ENCODE results near the gene ALPI. TPM values are rescaled to one million over a fixed set of nuclear protein-coding genes. Genes with fewer than 3 reads are reported as not detected.

The ALPI gene
- total and polyA plus RNA-seq, 2 donors (not counting 3 experiments of a cell fraction or from before 2014, with no cell fraction given), result not detected

DNA sequence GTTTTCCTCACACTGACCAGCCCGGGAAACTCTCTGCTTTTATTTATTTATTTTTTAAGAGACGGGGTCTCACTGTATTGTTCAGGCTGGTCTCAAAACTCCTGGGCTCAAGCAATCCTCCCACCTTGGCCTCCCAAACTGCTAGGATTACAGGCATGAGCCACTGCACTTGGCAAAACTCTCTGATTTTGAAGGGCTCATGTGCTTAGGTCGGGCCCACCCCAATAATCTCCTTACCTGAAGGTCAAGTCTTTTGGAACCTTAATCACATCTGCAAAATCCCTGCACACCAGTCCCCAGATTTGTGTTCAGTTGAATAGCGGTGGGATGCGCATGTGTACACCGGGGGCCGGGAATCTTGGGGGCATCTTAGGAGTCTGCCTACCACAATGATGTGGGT, 39.3 kb downstream of the ALPI start:
- Histone ChIP-seq H3K4me1 (ENCODE audit: control insufficient read depth, extremely low read depth, insufficient read depth, low read length) (no peaks in the 10 kb centered on the region), H3K9me1 (replicated peaks; ENCODE audit: control insufficient read depth, extremely low read depth, insufficient read depth, low read length) (no peaks in the 10 kb centered on the region), H3K4me3 (replicated peaks in 1 of 3; ENCODE audit: insufficient read depth in 1 of 3, low read depth in 1 of 3, low read length in 3 of 3) (no peak overlapping the region), H3K27ac (ENCODE audit: insufficient read depth, low read depth, low read length) (no peak overlapping the region), H2AFZ (ENCODE audit: low read depth, low read length) (no peak overlapping the region), H3K79me2 (ENCODE audit: control insufficient read depth, insufficient read depth, low read length) (no peaks in the 10 kb centered on the region), H4K20me1 (replicated peaks; ENCODE audit: control insufficient read depth, extremely low read depth, insufficient read depth, low read length) (no peaks in the 10 kb centered on the region), H3K4me2 (ENCODE audit: insufficient read depth, low read length) (no peak overlapping the region), H3K27me3 (ENCODE audit: control insufficient read depth in 2 of 2, insufficient read depth in 2 of 2, low read length in 2 of 2) (peaks cover 0 to 2% of the 10 kb centered on the region in 2 experiments), H3K36me3 (ENCODE audit: control insufficient read depth in 2 of 2, extremely low read depth in 1 of 2, insufficient read depth in 2 of 2, low read length in 2 of 2) (no peaks in the 10 kb centered on the region), H3K9ac (replicated peaks; ENCODE audit: extremely low read depth, insufficient read depth, low read length) (no peak overlapping the region), H3K9me3 (replicated peaks; ENCODE audit: control insufficient read depth, insufficient read depth, low read length) (no peaks in the 10 kb centered on the region)
- FAIRE-seq (no peak), DNase-seq (ENCODE audit: low read depth, low spot score) (no peak)
- POLR2A ChIA-PET, result no interaction called here
- TF ChIP-seq FOS (IDR thresholded peaks at IDR 0.05; ENCODE audit: borderline replicate concordance, insufficient read depth, low read length), result no peak
- TF ChIP-seq, protein P1, sequence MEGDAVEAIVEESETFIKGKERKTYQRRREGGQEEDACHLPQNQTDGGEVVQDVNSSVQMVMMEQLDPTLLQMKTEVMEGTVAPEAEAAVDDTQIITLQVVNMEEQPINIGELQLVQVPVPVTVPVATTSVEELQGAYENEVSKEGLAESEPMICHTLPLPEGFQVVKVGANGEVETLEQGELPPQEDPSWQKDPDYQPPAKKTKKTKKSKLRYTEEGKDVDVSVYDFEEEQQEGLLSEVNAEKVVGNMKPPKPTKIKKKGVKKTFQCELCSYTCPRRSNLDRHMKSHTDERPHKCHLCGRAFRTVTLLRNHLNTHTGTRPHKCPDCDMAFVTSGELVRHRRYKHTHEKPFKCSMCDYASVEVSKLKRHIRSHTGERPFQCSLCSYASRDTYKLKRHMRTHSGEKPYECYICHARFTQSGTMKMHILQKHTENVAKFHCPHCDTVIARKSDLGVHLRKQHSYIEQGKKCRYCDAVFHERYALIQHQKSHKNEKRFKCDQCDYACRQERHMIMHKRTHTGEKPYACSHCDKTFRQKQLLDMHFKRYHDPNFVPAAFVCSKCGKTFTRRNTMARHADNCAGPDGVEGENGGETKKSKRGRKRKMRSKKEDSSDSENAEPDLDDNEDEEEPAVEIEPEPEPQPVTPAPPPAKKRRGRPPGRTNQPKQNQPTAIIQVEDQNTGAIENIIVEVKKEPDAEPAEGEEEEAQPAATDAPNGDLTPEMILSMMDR (IDR thresholded peaks at IDR 0.05; ENCODE audit: extremely low read depth in 1 of 2, insufficient read depth in 1 of 2, low read depth in 1 of 2, low read length in 2 of 2), result no peak
- TF ChIP-seq JUN (IDR thresholded peaks at IDR 0.05; ENCODE audit: borderline replicate concordance, insufficient read depth, insufficient read length, low read depth), result no peak
- no peak for TF ChIP-seq MYC (IDR thresholded peaks at IDR 0.05; ENCODE audit: low read depth, low read length)
- dilution Hi-C loops (cut with MboI; ENCODE audit: extremely low pct_ligation_motif_present, low sequenced_read_pairs), result no loop called here
- intact Hi-C loops (cut with micrococcal nuclease), result no loop called here
- CTCF ChIA-PET, result interaction anchor here (0.6 kb wide), 1 partner anchor 33 kb away, joined by 3 read pairs; no protein-coding TSS in a partner anchor
- no TSS peak for BruUV-seq (replicated peaks)

- POLR2A ChIA-PET, result no interaction called here
- no peaks in the 10 kb centered on the region for H3K9me1 ChIP-seq (replicated peaks; ENCODE audit: control insufficient read depth, extremely low read depth, insufficient read depth, low read length)
- H3K27me3 ChIP-seq (ENCODE audit: control insufficient read depth in 2 of 2, insufficient read depth in 2 of 2, low read length in 2 of 2), result peaks cover 0 to 3% of the 10 kb centered on the region in 2 experiments
- FAIRE-seq, result no peak
- H3K36me3 ChIP-seq (ENCODE audit: control insufficient read depth in 2 of 2, extremely low read depth in 1 of 2, insufficient read depth in 2 of 2, low read length in 2 of 2), result no peaks in the 10 kb centered on the region
- H3K9ac ChIP-seq (replicated peaks; ENCODE audit: extremely low read depth, insufficient read depth, low read length), result no peak overlapping the region
- H3K4me3 ChIP-seq (replicated peaks in 1 of 3; ENCODE audit: insufficient read depth in 1 of 3, low read depth in 1 of 3, low read length in 3 of 3), result no peak overlapping the region
- no peaks in the 10 kb centered on the region for H3K4me1 ChIP-seq (ENCODE audit: control insufficient read depth, extremely low read depth, insufficient read depth, low read length)
- TF ChIP-seq POLR2AphosphoS5 (IDR thresholded peaks at IDR 0.05; ENCODE audit: insufficient read depth, low read depth, low read length) (no peak), POLR2A (IDR thresholded peaks at IDR 0.05; ENCODE audit: low read depth, low read length) (no peak), GATA2 (IDR thresholded peaks at IDR 0.05; ENCODE audit: insufficient read depth, insufficient read length, low read depth, low read length) (no peak), EZH2 (IDR thresholded peaks at IDR 0.05; ENCODE audit: borderline replicate concordance, low read depth, low read length, severe bottlenecking) (no peak), JUN (IDR thresholded peaks at IDR 0.05; ENCODE audit: borderline replicate concordance, insufficient read depth, insufficient read length, low read depth) (no peak), MYC (IDR thresholded peaks at IDR 0.05; ENCODE audit: low read depth, low read length) (no peak), MAX (IDR thresholded peaks at IDR 0.05; ENCODE audit: insufficient read depth, insufficient read length) (no peak), FOS (IDR thresholded peaks at IDR 0.05; ENCODE audit: borderline replicate concordance, insufficient read depth, low read length) (no peak)
- TF ChIP-seq, protein P1 (IDR thresholded peaks at IDR 0.05; ENCODE audit: extremely low read depth in 1 of 2, insufficient read depth in 1 of 2, low read depth in 1 of 2, low read length in 2 of 2), result no peak
- CTCF ChIA-PET, result no interaction called here
- intact Hi-C loops (cut with micrococcal nuclease), result no loop called here
- no peaks in the 10 kb centered on the region for H4K20me1 ChIP-seq (replicated peaks; ENCODE audit: control insufficient read depth, extremely low read depth, insufficient read depth, low read length)
- H2AFZ ChIP-seq (ENCODE audit: low read depth, low read length), result no peak overlapping the region
- no peaks in the 10 kb centered on the region for H3K79me2 ChIP-seq (ENCODE audit: control insufficient read depth, insufficient read depth, low read length)
- DNase-seq (ENCODE audit: low read depth, low spot score), result no peak
- BruUV-seq (replicated peaks), result no TSS peak
- H3K9me3 ChIP-seq (replicated peaks; ENCODE audit: control insufficient read depth, insufficient read depth, low read length), result no peaks in the 10 kb centered on the region
- H3K4me2 ChIP-seq (ENCODE audit: insufficient read depth, low read length), result no peak overlapping the region
- dilution Hi-C loops (cut with MboI; ENCODE audit: extremely low pct_ligation_motif_present, low sequenced_read_pairs), result no loop called here
- no peak overlapping the region for H3K27ac ChIP-seq (ENCODE audit: insufficient read depth, low read depth, low read length)
Measured at GRCh38 chr2:232496501-232497270, 40.7 kb downstream of the ALPI start.

All from endothelial cell of umbilical vein (primary cell).